Stimulated activated CD8-positive, alpha-beta memory T cell treated with anti-CD3 and anti-CD28 coated beads, Interleukin-15, amount 100 ng/mL, for 24 hours (primary cell): Measurements from ENCODE around the gene SHROOM3.

Experiments
- DNase-seq: peaks from one replicate; pipeline ENCODE4 v3.0.0-alpha.2; 2020; ENCODE audit warnings: low read depth

SHROOM3 gene

DNA sequence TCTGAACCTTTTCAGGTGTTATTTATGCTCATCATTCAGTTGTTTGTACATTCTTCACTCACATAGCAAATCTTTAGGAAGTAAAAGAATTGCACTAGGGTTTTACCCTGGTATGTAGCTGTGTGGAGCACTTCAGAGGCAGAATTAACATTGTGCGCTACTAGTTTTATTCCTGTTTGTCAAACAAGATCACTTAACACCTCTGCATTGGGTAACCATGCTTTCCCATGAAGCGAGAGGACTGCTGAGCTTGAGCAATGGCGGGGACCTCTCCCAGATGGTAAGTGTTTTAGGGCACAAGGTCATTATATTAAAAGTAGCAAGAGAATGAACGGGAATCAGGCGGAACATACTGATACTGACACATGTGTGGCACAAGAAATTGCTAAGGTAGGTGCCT, 59.2 kb downstream of the SHROOM3 start:
- no peak for DNase-seq

GRCh38 chr4:76494871-76495590, 60.0 kb downstream of the SHROOM3 start:
- no peak for DNase-seq

- no peak for DNase-seq
Observed at GRCh38 chr4:76498550-76498949, 63.5 kb downstream of the SHROOM3 start.

DNA sequence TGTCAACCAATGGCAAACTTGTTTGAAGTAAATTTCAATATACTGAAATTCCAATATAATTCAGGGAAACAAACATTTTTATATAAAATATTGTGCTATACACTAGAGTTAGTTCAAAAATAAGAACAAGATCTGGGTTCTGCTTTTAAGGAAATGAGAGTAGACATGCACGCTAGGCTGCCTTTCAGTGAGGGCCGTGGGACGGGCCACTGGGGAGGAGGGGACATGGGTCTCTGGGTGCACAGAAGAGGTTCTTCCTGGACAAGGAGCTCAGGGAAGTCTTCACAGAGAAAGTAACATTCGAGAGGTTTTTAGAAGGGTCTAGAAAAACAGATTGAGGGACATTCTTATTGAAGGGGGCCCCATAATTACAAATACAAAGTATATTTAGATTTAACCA, 64.4 kb downstream of the SHROOM3 start:
- DNase-seq: no peak

- DNase-seq: no peak
Observed at GRCh38 chr4:76502886-76503285, 67.9 kb downstream of the SHROOM3 start.

- DNase-seq: no peak
Observed at GRCh38 chr4:76504613-76505465, 69.8 kb downstream of the SHROOM3 start.

DNA sequence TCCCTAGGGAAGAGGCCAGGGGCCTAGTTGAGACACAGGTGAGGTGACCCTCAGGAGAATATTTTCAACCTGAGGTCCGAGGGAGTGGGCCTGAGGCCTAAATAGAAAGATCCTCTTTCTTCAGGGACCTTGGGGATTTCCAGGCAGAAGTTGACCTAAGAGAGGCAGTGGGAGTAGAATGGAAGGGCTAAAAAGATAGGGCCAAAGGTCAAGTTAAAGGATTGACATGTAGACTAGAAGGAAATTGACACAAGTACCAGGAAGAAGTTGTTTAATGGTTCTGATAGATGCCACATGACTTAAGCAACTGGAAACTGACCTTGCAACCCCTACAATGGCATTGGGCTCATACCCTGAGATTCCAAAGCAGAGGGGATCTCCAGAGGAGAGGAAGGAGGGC, 76.9 kb downstream of the SHROOM3 start:
- no peak for DNase-seq

GRCh38 chr4:76513482-76513881, 78.5 kb downstream of the SHROOM3 start:
- no peak for DNase-seq

DNA sequence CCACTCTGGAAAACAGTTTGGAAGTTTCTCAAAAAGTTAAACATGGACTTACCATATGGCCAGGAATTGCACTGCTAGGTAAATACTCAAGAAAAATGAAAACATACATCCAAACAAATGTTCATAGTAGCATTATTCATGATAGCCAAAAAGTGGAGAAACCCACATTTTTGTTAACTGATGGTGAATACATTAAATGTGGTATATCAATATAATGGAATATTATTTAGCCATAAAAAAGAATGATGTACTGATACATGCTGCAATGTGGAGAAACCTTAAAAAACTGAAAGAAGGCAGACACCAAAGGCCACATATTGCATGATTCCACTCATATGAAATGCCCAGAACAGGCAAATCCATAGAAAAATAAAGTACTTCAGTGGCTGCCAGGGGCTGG, 79.1 kb downstream of the SHROOM3 start:
- DNase-seq: no peak

GRCh38 chr4:76515975-76516843, 81.2 kb downstream of the SHROOM3 start:
- no peak for DNase-seq

- no peak for DNase-seq
Observed at GRCh38 chr4:76518241-76518640, 83.2 kb downstream of the SHROOM3 start.

DNA sequence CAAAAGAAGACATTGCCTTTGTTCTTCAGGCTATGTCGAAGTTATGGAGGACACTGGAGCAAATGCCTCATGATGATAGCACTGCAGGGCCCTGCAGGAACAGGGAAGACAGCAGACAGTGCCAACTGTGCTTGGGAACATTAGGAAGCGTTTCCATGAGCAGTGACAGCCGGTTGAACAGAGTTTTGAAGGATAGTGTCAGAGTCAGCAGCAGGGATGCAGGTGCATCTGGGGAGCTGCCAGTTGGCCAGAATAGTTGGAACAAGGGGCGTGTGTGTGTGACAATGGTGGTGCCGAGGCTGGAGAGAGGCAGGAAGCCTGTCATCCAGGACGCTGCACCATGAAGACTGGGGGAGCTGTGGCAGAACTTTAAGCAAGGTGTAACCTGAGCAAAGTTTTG, 88.6 kb downstream of the SHROOM3 start:
- DNase-seq: no peak

GRCh38 chr4:76525751-76526150, 90.7 kb downstream of the SHROOM3 start:
- no peak for DNase-seq

DNA sequence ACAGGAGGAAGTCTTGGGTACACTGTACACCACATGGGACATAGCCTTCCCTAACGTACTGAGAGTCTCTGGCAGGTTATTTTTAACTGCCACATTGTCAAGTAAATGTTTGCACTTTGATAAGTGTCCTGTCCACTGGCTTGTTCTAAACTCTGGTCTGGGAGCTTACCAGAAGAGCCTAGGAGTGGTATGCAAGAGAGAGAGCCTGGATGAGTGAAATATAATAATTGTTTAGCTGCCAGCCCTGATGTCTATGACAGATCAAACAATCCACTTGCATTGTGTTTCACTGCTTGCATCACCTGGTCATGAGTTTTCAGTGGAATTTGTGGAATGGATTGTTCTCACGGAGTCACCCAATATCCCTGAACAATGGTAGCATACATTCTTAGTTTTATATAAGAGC, 91.6 kb downstream of the SHROOM3 start:
- no peak for DNase-seq

DNA sequence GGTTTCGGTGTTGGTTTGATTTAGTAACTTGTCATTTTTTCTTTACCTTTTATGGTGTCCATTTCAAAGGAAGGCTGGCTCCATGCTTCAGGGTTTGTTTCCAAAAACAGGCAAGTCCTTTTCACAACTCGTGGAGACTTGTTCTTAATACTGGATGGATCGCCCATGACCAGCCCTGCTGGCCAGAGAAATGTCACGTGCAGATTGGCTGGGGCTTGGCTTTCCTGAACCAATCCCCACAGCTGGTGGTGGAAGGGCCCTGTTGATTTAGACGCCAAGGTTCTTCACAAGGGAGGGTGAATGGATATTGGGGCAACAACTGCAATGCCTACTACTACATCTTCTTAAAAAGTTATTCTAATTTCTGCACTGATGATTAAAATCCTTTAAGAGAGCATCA, 92.6 kb downstream of the SHROOM3 start:
- no peak for DNase-seq

DNA sequence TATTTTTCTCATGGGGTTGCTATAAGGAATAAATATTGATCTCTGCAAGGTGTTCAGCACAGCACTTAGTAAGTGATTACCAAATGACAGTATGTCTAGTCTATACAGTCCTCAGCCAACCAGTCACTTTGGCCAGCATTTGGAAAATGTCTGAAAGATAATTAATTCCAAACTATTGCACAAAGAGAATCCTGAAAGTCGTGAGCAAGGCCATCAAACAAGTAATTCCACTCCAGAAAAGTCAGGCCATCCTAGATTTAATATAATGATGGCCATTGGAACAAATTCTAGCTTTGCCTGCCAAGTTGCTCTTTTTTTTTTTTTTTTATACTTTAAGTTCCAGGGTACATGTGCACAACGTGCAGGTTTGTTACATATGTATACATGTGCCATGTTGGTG, 96.6 kb downstream of the SHROOM3 start:
- DNase-seq: no peak

GRCh38 chr4:76532805-76533204, 97.8 kb downstream of the SHROOM3 start:
- DNase-seq: no peak

DNA sequence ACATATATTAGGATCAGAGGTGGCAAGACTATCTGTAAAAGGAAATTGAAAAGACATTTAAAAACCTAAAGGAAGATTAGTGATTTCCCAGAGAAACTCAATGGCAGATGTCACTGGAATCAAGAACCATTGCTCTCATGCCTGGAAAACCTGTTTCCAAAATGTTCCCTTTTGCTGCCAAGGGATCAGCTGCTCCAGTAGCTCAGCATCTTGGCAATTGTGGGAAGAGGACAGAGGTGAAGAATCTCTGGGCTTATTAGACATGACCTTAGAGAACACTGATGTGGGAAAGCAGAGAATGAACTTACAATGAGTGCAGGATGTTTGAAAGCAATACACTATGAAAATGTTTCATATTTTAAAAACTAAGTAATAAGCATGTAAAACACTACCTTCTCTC, 98.3 kb downstream of the SHROOM3 start:
- DNase-seq: no peak

DNA sequence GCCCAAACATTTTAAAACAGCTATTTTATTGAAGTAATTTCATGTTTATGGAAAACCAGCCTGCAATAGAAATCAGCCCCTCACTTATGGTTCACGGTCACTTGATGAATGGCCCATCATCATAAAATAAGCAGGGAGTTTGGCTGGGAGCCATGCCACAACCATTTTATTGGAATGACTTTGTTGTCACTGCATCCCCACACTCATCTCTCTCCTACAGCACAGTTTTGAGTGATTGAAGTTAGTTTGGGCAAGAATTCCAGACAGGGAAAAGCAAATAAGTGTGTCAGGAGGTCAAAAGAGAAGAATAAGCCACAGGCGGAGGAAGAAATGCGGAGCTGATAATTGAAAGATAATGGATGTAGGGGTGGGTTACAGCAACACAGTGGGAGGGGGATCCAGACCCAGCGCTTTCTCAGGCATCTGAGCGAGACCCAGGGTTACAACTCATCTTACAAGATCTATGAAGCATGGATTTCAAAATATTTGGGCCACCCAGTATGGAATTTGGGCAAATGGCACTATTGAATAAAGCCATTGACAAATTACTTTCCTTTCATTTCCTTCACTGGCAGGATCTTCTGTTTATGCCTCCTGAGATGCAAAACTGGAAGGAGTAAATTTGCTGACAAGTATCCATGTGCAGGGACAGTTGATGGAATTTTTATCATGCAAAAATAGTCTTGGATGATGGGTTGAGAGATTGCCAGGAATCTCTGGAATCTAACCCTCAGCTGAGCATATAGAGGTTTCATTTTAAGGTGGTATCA, 100.8 kb downstream of the SHROOM3 start:
- no peak for DNase-seq

GRCh38 chr4:76536373-76536689, 101.3 kb downstream of the SHROOM3 start:
- DNase-seq: no peak

GRCh38 chr4:76538296-76538695, 103.3 kb downstream of the SHROOM3 start:
- no peak for DNase-seq

- no peak for DNase-seq
Observed at GRCh38 chr4:76539979-76540378, 105.0 kb downstream of the SHROOM3 start.
